NCI-H1694 treated with DMSO at 0.1 percent for 48 hours (cell line): ENCODE data around the gene SMARCC2.
A peak's percentile ranks its signal among the peaks of the same experiment; 100 is the strongest.

Experiments
- DNase-seq: peaks from one replicate; lab custom pipeline; 2025; lab: John Stamatoyannopoulos, UW

Gene SMARCC2

GRCh38 chr12:56152132-56152755, 37.0 kb downstream of the SMARCC2 start, which contains the start of gene MYL6B:
TSS of gene MYL6B (plus strand) at chr12:56152587. CDS start at chr12:56153919, 1,332 bp downstream.
- DNase-seq = peak; percentile 71

GRCh38 chr12:56151672-56152131, 37.6 kb downstream of the SMARCC2 start:
- peak; percentile 26 for DNase-seq

GRCh38 chr12:56150563-56150962, 38.7 kb downstream of the SMARCC2 start:
- no peak for DNase-seq

GRCh38 chr12:56146492-56147460, 42.5 kb downstream of the SMARCC2 start:
- DNase-seq = no peak

- DNase-seq = no peak
Observed at GRCh38 chr12:56145217-56145616, 44.1 kb downstream of the SMARCC2 start.

- DNase-seq = no peak
Observed at GRCh38 chr12:56143870-56144269, 45.4 kb downstream of the SMARCC2 start.

GRCh38 chr12:56143217-56143616, 46.1 kb downstream of the SMARCC2 start:
- DNase-seq = no peak

GRCh38 chr12:56141946-56142784, 47.1 kb downstream of the SMARCC2 start:
- no peak for DNase-seq

GRCh38 chr12:56137853-56138571, 51.3 kb downstream of the SMARCC2 start:
- no peak for DNase-seq

GRCh38 chr12:56134897-56135296, 54.4 kb downstream of the SMARCC2 start:
- DNase-seq = no peak

- DNase-seq = no peak
Observed at GRCh38 chr12:56130876-56131275, 58.4 kb downstream of the SMARCC2 start.

GRCh38 chr12:56129942-56130495, 59.3 kb downstream of the SMARCC2 start:
- no peak for DNase-seq

GRCh38 chr12:56129206-56129941, 59.9 kb downstream of the SMARCC2 start:
- DNase-seq = no peak

GRCh38 chr12:56128670-56129205, 60.5 kb downstream of the SMARCC2 start:
- DNase-seq = no peak

- DNase-seq = peak; percentile 97
Observed at GRCh38 chr12:56127888-56128669, 61.2 kb downstream of the SMARCC2 start, which contains the start of gene ESYT1. TSS of gene ESYT1 (plus strand) at chr12:56128267. CDS start at chr12:56128320, 53 bp downstream.

- no peak for DNase-seq
Observed at GRCh38 chr12:56127485-56127887, 61.8 kb downstream of the SMARCC2 start.

- DNase-seq = no peak
Observed at GRCh38 chr12:56126732-56127239, 62.5 kb downstream of the SMARCC2 start.

- DNase-seq = no peak
Observed at GRCh38 chr12:56124133-56124532, 65.2 kb downstream of the SMARCC2 start.

- DNase-seq = peak; percentile 3
Observed at GRCh38 chr12:56122637-56123036, 66.6 kb downstream of the SMARCC2 start.
